OCI-LY3 (cell line): ENCODE data around the gene KIAA0040.

ENCODE experiments used
- H2AFZ ChIP-seq: fragments of 200-600, 300-600 bp; shearing (Covaris generic); 2 replicates; pipeline ENCODE4 v1.6.0; 2014; ENCODE audit warnings: antibody characterized with exemption, low read depth, low read length
- H3K27ac ChIP-seq: fragments of 200-600, 300-600 bp; sonication (generic); 2 replicates; pipeline ENCODE4 v1.5.1; 2014; ENCODE audit warnings: mild to moderate bottlenecking, low read length, moderate library complexity, mixed read lengths
- H3K27me3 ChIP-seq: fragments of 200-600, 300-600 bp; sonication (generic); 2 replicates; pipeline ENCODE4 v1.6.1; 2014; ENCODE audit warnings: low read depth, low read length, mixed read lengths
- H3K36me3 ChIP-seq: fragments of 200-600, 300-600 bp; sonication (generic); replicated peaks from 2 replicates; pipeline ENCODE3; 2014; ENCODE audit warnings: low read depth, low read length, mixed read lengths
- H3K4me1 ChIP-seq: fragments of 300-600, 200-600 bp; sonication (generic); 2 replicates; pipeline ENCODE4 v1.6.1; 2014; ENCODE audit warnings: low read length, mixed read lengths
- H3K4me2 ChIP-seq: fragments of 200-600, 300-600 bp; sonication (generic); 2 replicates; pipeline ENCODE4 v1.6.1; 2014; ENCODE audit warnings: low read length, mixed read lengths
- H3K4me3 ChIP-seq: fragments of 300-600, 200-600 bp; sonication (generic); 2 replicates; pipeline ENCODE4 v1.5.1; 2014; ENCODE audit warnings: antibody characterized with exemption, mild to moderate bottlenecking, low read length, moderate library complexity
- H3K79me2 ChIP-seq: fragments of 300-600, 200-600 bp; shearing (Covaris generic); 2 replicates; pipeline ENCODE4 v1.6.1; 2014; ENCODE audit warnings: mild to moderate bottlenecking, low read length, mixed read lengths
- H3K9ac ChIP-seq: fragments of 300-600, 200-600 bp; shearing (Covaris generic); 2 replicates; pipeline ENCODE4 v1.6.0; 2014; ENCODE audit warnings: mild to moderate bottlenecking, low read length, moderate library complexity
- H3K9me3 ChIP-seq: fragments of 200-600, 300-600 bp; shearing (Covaris generic); 2 replicates; pipeline ENCODE4 v1.6.1; 2014; ENCODE audit warnings: low read length, mixed read lengths; ENCODE audit not compliant: insufficient read depth
- H4K20me1 ChIP-seq: fragments of 200-600, 300-600 bp; sonication (generic); 2 replicates; pipeline ENCODE4 v1.6.1; 2016; ENCODE audit warnings: low read length, mixed read lengths; ENCODE audit not compliant: insufficient read depth
- EZH2phosphoT487 ChIP-seq: fragments of 200-600 bp; shearing (Covaris generic); IDR thresholded peaks from 2 replicates; pipeline ENCODE4 v1.6.1; 2018; ENCODE audit warnings: antibody characterized with exemption, mixed run types, low read depth
- TF ChIP-seq, protein P1 (sequence below): fragments of 200-600, 300-600 bp; sonication (generic); IDR thresholded peaks from 2 replicates; pipeline ENCODE4 v1.5.1; 2014; ENCODE audit warnings: antibody characterized with exemption, low read length, low read depth

KIAA0040 gene

DNA sequence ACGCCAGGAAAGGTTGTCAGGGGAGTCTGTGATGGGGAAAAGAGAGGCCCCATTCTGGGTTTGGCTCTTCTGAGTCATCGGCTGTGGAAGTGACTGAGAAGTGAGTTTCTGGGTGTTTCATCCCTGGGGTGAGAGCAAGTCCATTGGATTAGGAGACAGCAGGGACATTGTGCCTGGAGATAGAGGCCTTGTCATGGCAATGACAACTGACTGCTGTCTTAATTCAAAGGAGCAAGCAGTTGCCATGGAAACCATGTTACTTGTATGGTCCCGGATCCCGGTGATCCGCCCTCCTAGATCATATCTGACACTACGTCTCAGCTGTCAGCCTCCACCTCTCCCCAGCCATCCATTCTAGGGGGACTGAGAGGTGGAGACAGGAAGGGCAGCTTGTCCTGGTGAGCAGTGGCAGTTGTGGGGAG lies 34.4 kb downstream of the KIAA0040 start:
- no peak overlapping the region for H2AFZ ChIP-seq
- peaks cover 15% of the 10 kb centered on the region for H3K4me1 ChIP-seq
- TF ChIP-seq EZH2phosphoT487: no peak
- TF ChIP-seq, protein P1, sequence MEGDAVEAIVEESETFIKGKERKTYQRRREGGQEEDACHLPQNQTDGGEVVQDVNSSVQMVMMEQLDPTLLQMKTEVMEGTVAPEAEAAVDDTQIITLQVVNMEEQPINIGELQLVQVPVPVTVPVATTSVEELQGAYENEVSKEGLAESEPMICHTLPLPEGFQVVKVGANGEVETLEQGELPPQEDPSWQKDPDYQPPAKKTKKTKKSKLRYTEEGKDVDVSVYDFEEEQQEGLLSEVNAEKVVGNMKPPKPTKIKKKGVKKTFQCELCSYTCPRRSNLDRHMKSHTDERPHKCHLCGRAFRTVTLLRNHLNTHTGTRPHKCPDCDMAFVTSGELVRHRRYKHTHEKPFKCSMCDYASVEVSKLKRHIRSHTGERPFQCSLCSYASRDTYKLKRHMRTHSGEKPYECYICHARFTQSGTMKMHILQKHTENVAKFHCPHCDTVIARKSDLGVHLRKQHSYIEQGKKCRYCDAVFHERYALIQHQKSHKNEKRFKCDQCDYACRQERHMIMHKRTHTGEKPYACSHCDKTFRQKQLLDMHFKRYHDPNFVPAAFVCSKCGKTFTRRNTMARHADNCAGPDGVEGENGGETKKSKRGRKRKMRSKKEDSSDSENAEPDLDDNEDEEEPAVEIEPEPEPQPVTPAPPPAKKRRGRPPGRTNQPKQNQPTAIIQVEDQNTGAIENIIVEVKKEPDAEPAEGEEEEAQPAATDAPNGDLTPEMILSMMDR: no peak
- no peaks in the 10 kb centered on the region for H4K20me1 ChIP-seq
- no peak overlapping the region for H3K27ac ChIP-seq
- H3K27me3 ChIP-seq: 0 out of 2 replicates have a peak, but pooled peaks cover 3% of the 10 kb centered on the region
- H3K9me3 ChIP-seq: no peaks in the 10 kb centered on the region
- no peaks in the 10 kb centered on the region for H3K79me2 ChIP-seq
- no peak overlapping the region for H3K9ac ChIP-seq
- H3K36me3 ChIP-seq: peaks cover 26% of the 10 kb centered on the region
- no peak overlapping the region for H3K4me3 ChIP-seq
- H3K4me2 ChIP-seq: no peak overlapping the region

DNA sequence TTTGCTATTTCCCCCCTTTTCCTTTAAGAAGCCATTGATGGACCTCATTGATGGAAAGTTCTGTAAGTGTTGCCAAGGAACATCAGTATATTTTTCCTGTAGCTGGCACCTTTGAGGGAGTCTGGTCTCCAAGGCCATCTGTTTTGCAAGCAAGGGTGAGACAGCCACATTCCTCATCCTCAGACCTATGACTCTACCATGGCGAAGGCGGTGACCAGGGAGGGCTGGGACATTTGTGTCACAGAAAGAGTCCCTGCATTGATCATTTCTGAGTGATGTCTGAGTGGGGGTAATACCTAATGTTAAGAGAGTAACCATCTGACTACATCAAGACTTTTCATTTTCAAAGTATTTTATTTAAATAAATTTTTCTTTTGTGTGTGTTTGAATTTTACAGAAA lies 35.4 kb downstream of the KIAA0040 start:
- H3K4me1 ChIP-seq: peaks cover 23% of the 10 kb centered on the region
- H3K79me2 ChIP-seq: no peaks in the 10 kb centered on the region
- H3K4me2 ChIP-seq: no peak overlapping the region
- no peak overlapping the region for H2AFZ ChIP-seq
- H3K27me3 ChIP-seq: 0 out of 2 replicates have a peak, but pooled peaks cover 9% of the 10 kb centered on the region
- no peaks in the 10 kb centered on the region for H4K20me1 ChIP-seq
- H3K27ac ChIP-seq: no peak overlapping the region
- no peak overlapping the region for H3K4me3 ChIP-seq
- no peaks in the 10 kb centered on the region for H3K9me3 ChIP-seq
- H3K9ac ChIP-seq: no peak overlapping the region
- H3K36me3 ChIP-seq: peaks cover 21% of the 10 kb centered on the region
- TF ChIP-seq, protein P1: no peak
- no peak for TF ChIP-seq EZH2phosphoT487

DNA sequence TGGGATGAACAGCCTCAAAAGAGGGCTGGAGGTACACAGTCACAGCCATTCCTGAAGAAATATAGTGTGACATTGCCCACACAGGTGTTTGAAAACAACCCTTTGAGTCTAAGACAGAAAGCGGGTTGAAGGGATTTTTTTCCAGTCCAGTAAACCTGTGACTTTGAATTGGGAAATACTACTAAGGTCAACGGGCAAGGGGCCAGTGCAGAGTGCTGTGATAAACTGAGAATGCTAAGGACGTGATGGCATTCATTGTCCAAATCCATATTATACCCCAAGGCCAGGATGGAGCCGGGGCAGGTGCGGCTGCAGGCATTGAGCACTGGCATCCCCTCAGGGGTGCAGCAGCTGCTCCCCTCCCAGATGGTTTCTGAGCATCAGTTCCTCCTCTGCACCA lies 36.6 kb downstream of the KIAA0040 start:
- no peaks in the 10 kb centered on the region for H3K9me3 ChIP-seq
- H4K20me1 ChIP-seq: no peaks in the 10 kb centered on the region
- H3K4me2 ChIP-seq: no peak overlapping the region
- no peak overlapping the region for H2AFZ ChIP-seq
- no peaks in the 10 kb centered on the region for H3K79me2 ChIP-seq
- H3K4me3 ChIP-seq: no peak overlapping the region
- no peak overlapping the region for H3K27ac ChIP-seq
- H3K9ac ChIP-seq: no peak overlapping the region
- peaks cover 18% of the 10 kb centered on the region for H3K27me3 ChIP-seq
- H3K36me3 ChIP-seq: peaks cover 17% of the 10 kb centered on the region
- peaks cover 25% of the 10 kb centered on the region for H3K4me1 ChIP-seq
- TF ChIP-seq EZH2phosphoT487: no peak
- TF ChIP-seq, protein P1: no peak

DNA sequence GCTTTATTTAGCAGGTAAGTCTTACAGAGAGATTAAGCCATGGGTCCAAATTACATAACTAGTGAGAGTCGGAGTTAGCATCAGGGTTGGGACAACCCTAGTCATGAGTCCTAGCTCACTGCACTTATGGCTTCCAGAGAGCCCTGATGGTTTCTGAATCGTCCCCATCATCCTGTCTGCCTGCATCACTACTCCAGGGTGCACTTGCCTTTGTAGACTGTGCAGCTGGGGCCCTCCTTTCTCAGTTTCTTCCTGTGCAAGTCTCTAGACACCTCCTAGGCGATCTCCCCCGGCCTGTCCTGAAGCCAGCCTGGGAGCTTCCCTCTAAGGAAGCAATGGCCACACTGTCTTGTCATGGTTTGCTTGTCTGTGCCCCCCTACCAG lies 37.1 kb downstream of the KIAA0040 start:
- Histone ChIP-seq H2AFZ (no peak overlapping the region), H3K4me2 (peak overlapping the region; percentile 4; the same call in 1 of the 2 replicates), H3K9me3 (no peaks in the 10 kb centered on the region), H3K27me3 (peaks cover 23% of the 10 kb centered on the region), H3K4me3 (no peak overlapping the region), H3K79me2 (no peaks in the 10 kb centered on the region), H3K27ac (no peak overlapping the region), H3K4me1 (peaks cover 25% of the 10 kb centered on the region), H4K20me1 (no peaks in the 10 kb centered on the region), H3K9ac (no peak overlapping the region), H3K36me3 (peaks cover 13% of the 10 kb centered on the region)
- TF ChIP-seq, protein P1: no peak
- no peak for TF ChIP-seq EZH2phosphoT487
